Activated T-cell treated with anti-CD3 and anti-CD28 coated beads, Interleukin-2, amount 50 U/mL, for 48 hours (primary cell): ENCODE measurements around the gene CTXN1.
"Not testable (repeated sequence)": the region's sequence is repeated elsewhere in the genome, so short reads cannot be mapped to it uniquely, and the experiment has no call there.

Experiments
- DNase-seq, 2 experiments: peaks; one replicate each; pipeline ENCODE4 v3.0.0-alpha.2; 2020

The CTXN1 gene

GRCh38 chr19:7924651-7925170 lies 1.2 kb downstream of the CTXN1 start:
- no peak for DNase-seq

- no peak for DNase-seq
These were observed 1.7 kb downstream of the CTXN1 start for GRCh38 chr19:7924241-7924640.

GRCh38 chr19:7923295-7924191 lies 2.4 kb downstream of the CTXN1 start:
- DNase-seq: no peak

- no peak for DNase-seq
These were observed 3.1 kb downstream of the CTXN1 start for GRCh38 chr19:7922836-7923195.

GRCh38 chr19:7921967-7922835 lies 3.7 kb downstream of the CTXN1 start:
- DNase-seq: no peak

- DNase-seq: no peak
These were observed 4.5 kb downstream of the CTXN1 start for GRCh38 chr19:7921302-7921966.

- peak; percentile 99 for DNase-seq
These were observed 5.2 kb downstream of the CTXN1 start for GRCh38 chr19:7920519-7921301.

GRCh38 chr19:7919610-7920518 lies 6.1 kb downstream of the CTXN1 start, which contains the start of gene SNAPC2:
TSS of gene SNAPC2 (plus strand) at chr19:7920338. CDS start at chr19:7920367, 29 bp downstream.
- peak; percentile 98 to 99 for DNase-seq

GRCh38 chr19:7918615-7919421 lies 7.1 kb downstream of the CTXN1 start:
- no peak for DNase-seq

GRCh38 chr19:7918062-7918614 lies 7.8 kb downstream of the CTXN1 start:
- not testable (repeated sequence) for DNase-seq

- peak; percentile 66 to 78 for DNase-seq
These were observed 8.5 kb downstream of the CTXN1 start for GRCh38 chr19:7917267-7918061.

- no peak for DNase-seq
These were observed 9.0 kb downstream of the CTXN1 start for GRCh38 chr19:7916955-7917266.

- peak; percentile 65 to 72 for DNase-seq
These were observed 9.6 kb downstream of the CTXN1 start for GRCh38 chr19:7916103-7916954.

GRCh38 chr19:7915250-7916102 lies 10.5 kb downstream of the CTXN1 start:
- no peak for DNase-seq

GRCh38 chr19:7914598-7915045 lies 11.3 kb downstream of the CTXN1 start, which contains the start of gene TGFBR3L:
TSS of gene TGFBR3L (plus strand) at chr19:7914830.
- no peak for DNase-seq

GRCh38 chr19:7914099-7914498 lies 11.8 kb downstream of the CTXN1 start:
- DNase-seq: no peak

GRCh38 chr19:7913652-7914051 lies 12.3 kb downstream of the CTXN1 start:
- no peak for DNase-seq
